Astrocyte (in vitro differentiated cells and primary cell): Measurements from ENCODE around the gene RAD54L. TPM values are rescaled to one million over a fixed set of nuclear protein-coding genes. Genes with fewer than 3 reads are reported as not detected.
A peak's percentile ranks its signal among the peaks of the same experiment; 100 is the strongest.

Experiments
- DNase-seq: peaks from one replicate; pipeline ENCODE4 v3.0.0-alpha.2; 2010; ENCODE audit warnings: low read depth
- FAIRE-seq: peaks from 2 replicates; lab custom pipeline; 2011; peaks lifted over from hg19 to GRCh38; lab: Jason Lieb, UNC
- H2AFZ ChIP-seq: 2 replicates; pipeline ENCODE4 v1.6.0; 2012; ENCODE audit warnings: low read depth, low read length, inconsistent platforms
- H3K27ac ChIP-seq: 2 replicates; pipeline ENCODE4 v1.5.1; 2011; ENCODE audit warnings: low read depth, low read length, inconsistent platforms
- H3K27me3 ChIP-seq: 2 replicates; pipeline ENCODE4 v1.6.0; 2011; ENCODE audit warnings: low read length, inconsistent platforms; ENCODE audit not compliant: insufficient read depth
- H3K36me3 ChIP-seq: 2 replicates; pipeline ENCODE4 v1.5.1; 2011; ENCODE audit warnings: low read length, inconsistent platforms; ENCODE audit not compliant: insufficient read depth
- H3K4me1 ChIP-seq: 2 replicates; pipeline ENCODE4 v1.5.1; 2011; ENCODE audit warnings: low read length, inconsistent platforms; ENCODE audit not compliant: insufficient read depth
- H3K4me2 ChIP-seq: 2 replicates; pipeline ENCODE4 v1.6.0; 2012; ENCODE audit warnings: low read length, inconsistent platforms
- H3K4me3 ChIP-seq: 2 replicates; pipeline ENCODE4 v1.5.1; 2011; ENCODE audit warnings: low read depth, mild to moderate bottlenecking, low read length, inconsistent platforms; ENCODE audit not compliant: insufficient read depth
- H3K79me2 ChIP-seq: 2 replicates; pipeline ENCODE4 v1.6.0; 2012; ENCODE audit warnings: mild to moderate bottlenecking, low read length, inconsistent platforms; ENCODE audit not compliant: insufficient read depth
- H3K9ac ChIP-seq: 2 replicates; pipeline ENCODE4 v1.6.0; 2012; ENCODE audit warnings: mild to moderate bottlenecking, low read length, inconsistent platforms
- H3K9me3 ChIP-seq: 2 replicates; pipeline ENCODE4 v1.5.1; 2012; ENCODE audit warnings: low read depth, mild to moderate bottlenecking, low read length, inconsistent platforms; ENCODE audit not compliant: insufficient read depth
- H4K20me1 ChIP-seq: 2 replicates; pipeline ENCODE4 v1.6.0; 2012; ENCODE audit warnings: low read length, inconsistent platforms; ENCODE audit not compliant: insufficient read depth
- H3K27ac Mint-ChIP-seq: one replicate; pipeline ENCODE4 v1.8.0; 2021; ENCODE audit warnings: mild to moderate bottlenecking, mixed read lengths; ENCODE audit not compliant: unreplicated experiment
- H3K27me3 Mint-ChIP-seq: one replicate; pipeline ENCODE4 v1.8.0; 2021; ENCODE audit warnings: low read depth, mixed read lengths; ENCODE audit not compliant: unreplicated experiment
- H3K36me3 Mint-ChIP-seq: one replicate; pipeline ENCODE4 v1.8.0; 2021; ENCODE audit warnings: low read depth, mixed read lengths; ENCODE audit not compliant: unreplicated experiment
- H3K4me1 Mint-ChIP-seq: one replicate; pipeline ENCODE4 v1.8.0; 2021; ENCODE audit warnings: low read depth, mixed read lengths; ENCODE audit not compliant: unreplicated experiment
- H3K4me3 Mint-ChIP-seq: one replicate; pipeline ENCODE4 v1.8.0; 2021; ENCODE audit warnings: mild to moderate bottlenecking, moderate library complexity, mixed read lengths; ENCODE audit not compliant: unreplicated experiment
- H3K9me3 Mint-ChIP-seq: one replicate; pipeline ENCODE4 v1.8.0; 2021; ENCODE audit warnings: mild to moderate bottlenecking, mixed read lengths; ENCODE audit not compliant: unreplicated experiment
- CTCF ChIP-seq: IDR thresholded peaks from 2 replicates; pipeline ENCODE4 v1.5.1; 2011; ENCODE audit warnings: low read depth, mild to moderate bottlenecking, inconsistent platforms, low read length, moderate library complexity; ENCODE audit not compliant: insufficient read depth
- EZH2 ChIP-seq: IDR thresholded peaks from 2 replicates; pipeline ENCODE4 v1.6.1; 2012; ENCODE audit warnings: mild to moderate bottlenecking, low read length, inconsistent platforms; ENCODE audit not compliant: insufficient read depth
- total RNA-seq: library from RNA; stranded (reverse); gene quantifications from 2 replicates; pipeline ENCODE4 v1.2.1, GENCODE V29; 2021

Gene RAD54L
- total RNA-seq, 1 donor from 2014 or later = 2.4 TPM

- Histone ChIP-seq H3K4me1 (peaks cover 6% of the 10 kb centered on the region), H2AFZ (no peak overlapping the region), H3K9me3 (no peaks in the 10 kb centered on the region), H3K27ac (peak overlapping the region; percentile 20), H3K27me3 (no peaks in the 10 kb centered on the region), H3K4me2 (no peak overlapping the region), H4K20me1 (peaks cover 33% of the 10 kb centered on the region), H3K4me3 (no peak overlapping the region), H3K79me2 (peaks cover 6% of the 10 kb centered on the region), H3K9ac (no peak overlapping the region), H3K36me3 (peaks cover 30% of the 10 kb centered on the region)
- FAIRE-seq (peak; percentile 32), DNase-seq (peak; percentile 57)
- TF ChIP-seq EZH2 (no peak), CTCF (no peak)
- Mint-ChIP-seq H3K9me3 (no peaks in the 10 kb centered on the region), H3K27me3 (no peaks in the 10 kb centered on the region), H3K4me3 (peak overlapping the region; percentile 27), H3K4me1 (peaks cover 40% of the 10 kb centered on the region), H3K27ac (peak overlapping the region; percentile 98), H3K36me3 (peaks cover 15% of the 10 kb centered on the region)
These were observed 41.0 kb downstream of the RAD54L start for GRCh38 chr1:46288485-46289133.

- Mint-ChIP-seq H3K27ac (peak overlapping the region; percentile 98), H3K27me3 (no peaks in the 10 kb centered on the region), H3K4me1 (peaks cover 38% of the 10 kb centered on the region), H3K9me3 (no peaks in the 10 kb centered on the region), H3K4me3 (no peak overlapping the region), H3K36me3 (peaks cover 12% of the 10 kb centered on the region)
- Histone ChIP-seq H4K20me1 (peaks cover 30% of the 10 kb centered on the region), H3K4me2 (no peak overlapping the region), H2AFZ (no peak overlapping the region), H3K9ac (no peak overlapping the region), H3K27ac (peak overlapping the region; percentile 20), H3K36me3 (peaks cover 27% of the 10 kb centered on the region), H3K79me2 (peaks cover 6% of the 10 kb centered on the region), H3K27me3 (no peaks in the 10 kb centered on the region), H3K4me3 (no peak overlapping the region), H3K9me3 (no peaks in the 10 kb centered on the region), H3K4me1 (peaks cover 6% of the 10 kb centered on the region)
- TF ChIP-seq EZH2 (no peak), CTCF (no peak)
- no peak for FAIRE-seq
- DNase-seq = no peak
These were observed 41.6 kb downstream of the RAD54L start for GRCh38 chr1:46289134-46289494.

- Mint-ChIP-seq H3K9me3 (no peaks in the 10 kb centered on the region), H3K27me3 (no peaks in the 10 kb centered on the region), H3K27ac (peak overlapping the region; percentile 23), H3K4me1 (peaks cover 31% of the 10 kb centered on the region), H3K4me3 (peak overlapping the region; percentile 45), H3K36me3 (peaks cover 8% of the 10 kb centered on the region)
- no peaks in the 10 kb centered on the region for H3K9me3 ChIP-seq
- no peaks in the 10 kb centered on the region for H3K27me3 ChIP-seq
- peaks cover 6% of the 10 kb centered on the region for H3K4me1 ChIP-seq
- no peak for FAIRE-seq
- no peak for DNase-seq
- H3K36me3 ChIP-seq = peaks cover 21% of the 10 kb centered on the region
- H2AFZ ChIP-seq = no peak overlapping the region
- H3K4me3 ChIP-seq = no peak overlapping the region
- H4K20me1 ChIP-seq = peaks cover 24% of the 10 kb centered on the region
- no peak overlapping the region for H3K4me2 ChIP-seq
- TF ChIP-seq CTCF = no peak
- no peak for TF ChIP-seq EZH2
- H3K27ac ChIP-seq = no peak overlapping the region
- no peak overlapping the region for H3K9ac ChIP-seq
- peaks cover 6% of the 10 kb centered on the region for H3K79me2 ChIP-seq
These were observed 42.4 kb downstream of the RAD54L start for GRCh38 chr1:46289976-46290375.
